ENCODE measurements around the gene CST3. TPM values are rescaled to one million over a fixed set of nuclear protein-coding genes. Genes with fewer than 3 reads are reported as not detected.
"Not testable (repeated sequence)": the region's sequence is repeated elsewhere in the genome, so short reads cannot be mapped to it uniquely, and the experiment has no call there.

The CST3 gene
- total RNA-seq, 1 experiment from 2014 or later: 148 TPM

- DNase-seq: no peak
- Histone ChIP-seq H3K4me3 (no peak overlapping the region), H3K27me3 (no peaks in the 10 kb centered on the region), H3K36me3 (no peaks in the 10 kb centered on the region), H3K9me3 (no peaks in the 10 kb centered on the region)
Measured at GRCh38 chr20:23623666-23624323, 14.0 kb downstream of the CST3 start.

DNA sequence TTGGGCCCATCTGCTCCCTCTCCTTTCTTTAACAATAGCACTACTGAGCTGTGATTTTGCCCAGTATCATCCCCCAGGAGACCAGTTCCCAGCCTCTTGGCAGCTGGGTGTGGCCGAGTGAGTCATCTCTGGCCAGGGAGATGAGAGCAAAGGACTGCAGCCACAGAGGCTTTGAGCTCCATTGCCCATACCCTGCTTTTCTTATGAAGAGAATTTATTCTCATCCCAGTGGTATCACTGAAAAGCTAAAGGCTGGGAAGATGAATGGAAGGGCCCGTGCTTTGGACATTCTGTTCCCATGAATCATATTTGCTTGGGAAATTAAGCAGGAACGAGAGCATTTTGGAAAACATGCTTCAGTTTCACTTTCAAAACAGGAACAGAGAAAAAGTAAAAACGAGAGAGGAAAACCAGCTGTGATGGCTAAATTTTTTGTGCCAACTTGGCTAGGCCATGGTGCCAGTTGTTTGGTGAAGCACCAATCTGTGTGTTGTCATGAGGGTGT is 14.9 kb downstream of the CST3 start:
- H3K9me3 ChIP-seq: no peaks in the 10 kb centered on the region

GRCh38 chr20:23622401-23622800 is 15.4 kb downstream of the CST3 start:
- H3K27me3 ChIP-seq, H3K9me3 ChIP-seq, H3K36me3 ChIP-seq, DNase-seq, H3K4me3 ChIP-seq: not testable (repeated sequence)

More for the DNA sequence above, 14.9 kb downstream of the CST3 start:
- peak; percentile 86 for DNase-seq
- Histone ChIP-seq H3K27me3 (no peaks in the 10 kb centered on the region), H3K36me3 (no peaks in the 10 kb centered on the region), H3K4me3 (peak overlapping the region; percentile 35)

GRCh38 chr20:23620670-23621386 is 16.9 kb downstream of the CST3 start:
- not testable (repeated sequence) for H3K27me3 ChIP-seq, H3K4me3 ChIP-seq, H3K9me3 ChIP-seq, DNase-seq, H3K36me3 ChIP-seq

DNA sequence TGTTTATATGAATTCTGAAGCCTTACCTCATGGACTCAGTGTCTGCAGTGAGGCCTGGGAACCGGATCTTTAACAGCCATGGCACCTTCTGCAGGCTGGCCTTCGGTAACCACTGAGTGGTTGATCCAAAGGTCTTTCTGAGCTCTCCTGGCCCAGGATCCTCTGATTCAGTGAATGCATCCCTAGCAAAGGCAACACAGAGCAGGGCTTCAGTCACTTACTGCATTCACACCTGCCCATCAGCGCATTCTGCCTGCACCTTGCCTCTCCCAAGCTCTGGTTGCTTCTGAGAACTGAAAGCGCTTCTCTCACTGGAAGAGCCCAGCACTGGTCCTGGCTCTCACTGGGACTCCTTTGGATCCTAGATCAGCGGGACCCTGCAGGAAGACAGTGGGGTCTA is 23.6 kb downstream of the CST3 start:
- H3K27me3 ChIP-seq: no peaks in the 10 kb centered on the region
- no peaks in the 10 kb centered on the region for H3K9me3 ChIP-seq
- H3K4me3 ChIP-seq: no peak overlapping the region
- no peak for DNase-seq
- H3K36me3 ChIP-seq: no peaks in the 10 kb centered on the region

DNA sequence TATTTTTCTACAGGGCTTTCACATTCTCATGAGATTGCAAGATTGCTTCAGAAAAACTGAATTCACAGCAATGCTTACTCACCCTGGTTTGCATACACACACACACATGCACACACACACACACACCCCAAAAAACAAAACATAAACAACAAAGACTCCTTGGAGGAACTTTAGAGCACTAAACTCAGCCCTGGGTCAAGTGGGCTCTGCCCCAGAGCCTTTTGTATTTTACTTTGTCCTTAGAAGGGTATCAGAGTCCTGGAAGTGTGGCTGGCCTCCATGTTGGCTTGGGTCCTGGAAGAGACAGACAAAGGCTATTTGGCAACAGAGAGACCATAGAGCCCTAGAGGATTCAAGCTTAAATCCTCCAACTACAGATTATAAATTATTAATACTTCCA is 24.1 kb downstream of the CST3 start:
- no peak overlapping the region for H3K4me3 ChIP-seq
- no peak for DNase-seq
- no peaks in the 10 kb centered on the region for H3K36me3 ChIP-seq

GRCh38 chr20:23612396-23612795 is 25.4 kb downstream of the CST3 start:
- DNase-seq: no peak
- Histone ChIP-seq H3K27me3 (no peaks in the 10 kb centered on the region), H3K36me3 (no peaks in the 10 kb centered on the region), H3K9me3 (no peaks in the 10 kb centered on the region), H3K4me3 (no peak overlapping the region)

More for the DNA sequence above, 24.1 kb downstream of the CST3 start:
- Histone ChIP-seq H3K9me3 (no peaks in the 10 kb centered on the region), H3K27me3 (no peaks in the 10 kb centered on the region)

DNA sequence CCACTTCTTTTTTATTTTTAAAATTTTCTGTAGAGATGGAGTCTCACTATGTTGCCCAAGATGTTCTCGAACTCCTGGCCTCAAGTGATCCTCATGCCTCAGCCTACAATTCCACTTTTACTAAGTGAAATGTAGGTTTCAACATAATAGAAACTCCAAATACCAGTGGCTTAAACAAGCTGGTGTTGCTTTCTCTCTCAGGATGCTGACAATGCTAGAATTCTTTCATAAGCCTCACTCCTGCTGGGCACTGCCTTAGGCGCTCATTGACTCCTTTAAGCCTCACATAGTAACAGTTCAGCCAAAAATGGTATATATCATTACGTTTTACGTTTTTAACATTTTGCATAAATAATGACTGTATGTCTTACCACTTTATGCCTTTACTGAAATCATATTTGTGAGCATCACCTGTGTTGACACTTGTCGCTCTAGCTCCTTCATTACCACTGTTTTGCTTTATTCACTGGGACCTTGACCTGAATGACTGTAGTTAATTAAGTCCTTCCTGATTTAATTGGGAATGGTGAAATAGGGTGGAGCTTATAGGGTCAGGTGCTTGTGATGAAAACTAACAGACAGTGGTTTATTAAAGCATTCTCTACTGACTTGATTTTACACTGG is 28.2 kb downstream of the CST3 start:
- Histone ChIP-seq H3K9me3 (no peaks in the 10 kb centered on the region), H3K36me3 (no peaks in the 10 kb centered on the region), H3K27me3 (no peaks in the 10 kb centered on the region), H3K4me3 (no peak overlapping the region)
- no peak for DNase-seq

DNA sequence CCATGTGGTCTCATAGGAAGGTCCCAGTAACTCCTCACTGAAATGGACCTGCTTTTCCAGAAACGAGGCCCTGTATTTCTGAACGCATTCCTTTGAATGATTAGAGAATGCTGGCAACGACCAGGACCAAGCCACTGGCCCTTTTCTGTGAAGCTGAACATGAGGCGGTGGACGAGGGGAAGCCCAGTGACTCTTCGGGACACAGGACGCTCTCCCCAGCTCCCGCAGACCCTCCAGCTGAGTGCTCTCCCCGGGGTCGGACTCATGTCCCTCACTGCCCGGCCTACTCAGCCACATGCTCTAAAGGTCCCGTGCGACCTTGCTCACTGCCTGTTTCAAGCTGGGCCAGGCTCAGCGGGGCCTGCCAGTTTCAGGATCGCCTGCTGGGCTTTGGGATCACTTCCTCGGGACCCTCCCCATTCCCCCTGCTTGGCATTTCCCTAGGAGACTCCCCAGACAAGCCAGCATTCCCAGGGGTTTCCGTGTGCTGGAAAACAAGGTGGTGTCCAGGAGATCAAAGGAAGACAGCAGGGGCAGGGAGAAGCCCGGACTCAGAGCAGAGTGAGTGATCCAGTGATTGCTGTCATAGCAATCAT is 29.4 kb downstream of the CST3 start:
- H3K9me3 ChIP-seq: no peaks in the 10 kb centered on the region
- no peak overlapping the region for H3K4me3 ChIP-seq
- no peaks in the 10 kb centered on the region for H3K36me3 ChIP-seq
- no peak for DNase-seq
- no peaks in the 10 kb centered on the region for H3K27me3 ChIP-seq

DNA sequence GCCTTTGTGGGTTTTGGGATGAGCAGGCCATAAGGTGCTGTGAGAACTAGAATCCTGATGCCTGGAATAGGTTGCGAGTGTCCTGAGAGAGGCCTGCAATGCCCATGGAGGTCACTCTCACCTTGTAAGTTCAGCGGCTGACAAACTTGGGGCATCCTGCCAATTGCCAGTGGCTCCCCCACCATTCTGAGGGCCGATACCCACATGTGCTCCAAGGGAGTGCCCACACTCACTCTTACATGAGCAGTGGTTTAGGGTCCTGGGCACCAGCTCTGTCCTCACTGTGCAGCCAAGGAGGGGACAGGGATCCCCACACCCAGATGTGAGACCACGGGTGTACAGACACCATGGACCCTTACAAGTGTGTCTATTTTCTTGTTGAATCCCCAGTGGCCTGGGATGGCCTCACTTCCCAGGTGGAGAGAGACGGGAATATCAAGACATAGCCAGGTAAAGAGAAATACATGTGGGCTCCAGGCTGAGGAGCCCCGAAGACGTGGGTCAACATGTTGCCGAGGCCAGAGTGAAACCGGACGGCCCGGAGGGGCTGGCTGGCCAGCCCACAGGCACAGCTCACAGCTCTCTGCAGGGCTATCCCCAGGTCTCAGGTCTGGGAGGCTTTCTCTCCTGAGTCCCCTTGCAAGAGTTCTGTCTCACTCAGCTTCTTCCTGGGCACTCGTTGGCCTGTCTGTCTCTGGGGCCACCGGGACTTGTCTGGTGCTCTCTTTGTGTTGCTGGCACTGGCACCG is 30.1 kb downstream of the CST3 start:
- Histone ChIP-seq H3K27me3 (no peaks in the 10 kb centered on the region), H3K9me3 (no peaks in the 10 kb centered on the region), H3K36me3 (no peaks in the 10 kb centered on the region), H3K4me3 (no peak overlapping the region)
- DNase-seq: no peak

- H3K36me3 ChIP-seq: no peaks in the 10 kb centered on the region
- no peaks in the 10 kb centered on the region for H3K9me3 ChIP-seq
- H3K4me3 ChIP-seq: no peak overlapping the region
- H3K27me3 ChIP-seq: no peaks in the 10 kb centered on the region
- peak; percentile 47 for DNase-seq
Measured at GRCh38 chr20:23606652-23607049, 31.1 kb downstream of the CST3 start.

GRCh38 chr20:23605867-23606651 is 31.7 kb downstream of the CST3 start, which contains the start of gene CST9:
TSS of gene CST9 (minus strand) at chr20:23605917. CDS start at chr20:23605864, 53 bp downstream.
- Histone ChIP-seq H3K27me3 (no peaks in the 10 kb centered on the region), H3K36me3 (no peaks in the 10 kb centered on the region), H3K9me3 (no peaks in the 10 kb centered on the region), H3K4me3 (no peak within 1 kb of the TSS)
- DNase-seq: no peak

GRCh38 chr20:23604306-23604705 is 33.4 kb downstream of the CST3 start:
- Histone ChIP-seq H3K36me3 (no peaks in the 10 kb centered on the region), H3K9me3 (no peaks in the 10 kb centered on the region), H3K4me3 (no peak overlapping the region), H3K27me3 (no peaks in the 10 kb centered on the region)
- DNase-seq: no peak

DNA sequence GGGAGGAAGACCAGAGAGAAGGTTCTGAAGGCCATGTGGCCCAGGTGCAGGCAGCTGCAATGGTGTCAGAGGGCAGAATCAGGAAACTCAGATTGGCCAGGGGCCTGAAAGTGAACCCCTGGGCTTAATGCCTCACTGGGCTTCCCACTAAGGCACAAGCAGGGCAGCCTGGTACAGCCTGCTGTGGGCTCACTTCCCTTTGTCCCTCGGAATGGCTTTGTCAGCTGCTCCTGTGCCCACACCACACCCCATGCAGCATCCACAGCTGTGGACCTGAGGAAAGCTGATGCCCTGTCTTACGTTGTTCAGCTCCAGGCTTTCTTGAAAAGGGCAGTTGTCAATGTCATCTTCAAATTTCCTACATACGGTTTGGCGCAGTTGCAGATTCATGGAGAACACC is 34.4 kb downstream of the CST3 start:
- DNase-seq: no peak
- Histone ChIP-seq H3K27me3 (no peaks in the 10 kb centered on the region), H3K4me3 (no peak overlapping the region), H3K36me3 (no peaks in the 10 kb centered on the region), H3K9me3 (no peaks in the 10 kb centered on the region)

DNA sequence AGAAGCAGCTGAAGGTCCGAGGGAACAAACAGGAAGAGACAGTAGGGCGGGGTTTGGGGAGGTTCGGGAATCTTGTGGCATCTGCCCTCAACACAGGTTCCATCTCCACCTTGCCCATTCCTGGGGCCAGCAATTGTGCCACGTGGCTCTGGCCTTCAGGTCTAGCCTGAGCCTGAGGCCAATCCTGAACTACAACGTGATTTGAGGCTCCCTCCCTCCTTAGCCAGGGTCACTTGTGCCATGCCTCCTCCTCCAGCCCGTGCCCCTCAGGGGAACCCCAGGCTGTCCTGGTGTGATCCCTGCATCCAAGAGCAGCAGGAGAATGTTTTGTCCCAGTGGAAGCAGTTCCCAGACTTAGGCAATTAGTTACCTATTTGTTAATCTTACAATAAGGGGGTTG is 35.1 kb downstream of the CST3 start:
- no peak for DNase-seq
- Histone ChIP-seq H3K27me3 (no peaks in the 10 kb centered on the region), H3K36me3 (no peaks in the 10 kb centered on the region), H3K4me3 (no peak overlapping the region), H3K9me3 (no peaks in the 10 kb centered on the region)

GRCh38 chr20:23602241-23602640 is 35.5 kb downstream of the CST3 start:
- H3K36me3 ChIP-seq: no peaks in the 10 kb centered on the region
- no peaks in the 10 kb centered on the region for H3K9me3 ChIP-seq
- H3K4me3 ChIP-seq: no peak overlapping the region
- DNase-seq: no peak
- H3K27me3 ChIP-seq: no peaks in the 10 kb centered on the region

Data from MG63 (cell line).